ENCODE results near the gene SV2B. TPM values are rescaled to one million over a fixed set of nuclear protein-coding genes. Genes with fewer than 3 reads are reported as not detected.

The SV2B gene
- total and polyA plus RNA-seq, 2 donors (not counting 1 experiment from before 2014, with no cell fraction given), result under 0.01 TPM; not detected in 1

- Histone ChIP-seq H3K9me3 (ENCODE audit: control insufficient read depth, insufficient read depth, low read depth, low read length) (no peaks in the 10 kb centered on the region), H3K27ac (ENCODE audit: insufficient read depth, low read length) (no peak overlapping the region), H3K4me2 (ENCODE audit: extremely low read depth, insufficient read depth, low read length) (no peak overlapping the region), H3K4me3 (replicated peaks in 1 of 4; ENCODE audit: control extremely low read depth in 1 of 4, insufficient read depth in 1 of 4, low read depth in 3 of 4, low read length in 4 of 4) (no peak overlapping the region), H4K20me1 (ENCODE audit: control insufficient read depth, extremely low read depth, insufficient read depth, low read length) (no peaks in the 10 kb centered on the region), H3K27me3 (ENCODE audit: control insufficient read depth, insufficient read depth, low read length) (no peaks in the 10 kb centered on the region), H3K36me3 (ENCODE audit: control insufficient read depth, insufficient read depth, low read length) (no peaks in the 10 kb centered on the region), H3K4me1 (ENCODE audit: control insufficient read depth, extremely low read depth, insufficient read depth, low read length) (no peaks in the 10 kb centered on the region), H2AFZ (ENCODE audit: low read length) (no peak overlapping the region), H3K79me2 (ENCODE audit: control insufficient read depth, insufficient read depth, low read length) (no peaks in the 10 kb centered on the region), H3K9ac (ENCODE audit: insufficient read depth, low read length) (no peak overlapping the region)
- TF ChIP-seq CTCF (conservative IDR thresholded peaks at IDR 0.05 in 1 of 2, IDR thresholded peaks at IDR 0.05 in 1 of 2; ENCODE audit: low read depth in 1 of 2, low read length in 2 of 2), result no peak
- no peak for TF ChIP-seq EZH2 (IDR thresholded peaks at IDR 0.05; ENCODE audit: low read length, missing control alignments)
- DNase-seq (ENCODE audit: low read depth in 2 of 2), result no peak
Observed at GRCh38 chr15:91244919-91245318, 144.9 kb downstream of the SV2B start.

- no peak for DNase-seq (ENCODE audit: low read depth in 2 of 2)
- Histone ChIP-seq H3K79me2 (ENCODE audit: control insufficient read depth, insufficient read depth, low read length) (no peaks in the 10 kb centered on the region), H3K27me3 (ENCODE audit: control insufficient read depth, insufficient read depth, low read length) (no peaks in the 10 kb centered on the region), H4K20me1 (ENCODE audit: control insufficient read depth, extremely low read depth, insufficient read depth, low read length) (no peaks in the 10 kb centered on the region), H3K4me2 (ENCODE audit: extremely low read depth, insufficient read depth, low read length) (no peak overlapping the region), H3K4me3 (replicated peaks in 1 of 4; ENCODE audit: control extremely low read depth in 1 of 4, insufficient read depth in 1 of 4, low read depth in 3 of 4, low read length in 4 of 4) (no peak overlapping the region), H3K9me3 (ENCODE audit: control insufficient read depth, insufficient read depth, low read depth, low read length) (no peaks in the 10 kb centered on the region), H3K36me3 (ENCODE audit: control insufficient read depth, insufficient read depth, low read length) (no peaks in the 10 kb centered on the region), H3K4me1 (ENCODE audit: control insufficient read depth, extremely low read depth, insufficient read depth, low read length) (no peaks in the 10 kb centered on the region), H2AFZ (ENCODE audit: low read length) (no peak overlapping the region), H3K9ac (ENCODE audit: insufficient read depth, low read length) (no peak overlapping the region), H3K27ac (ENCODE audit: insufficient read depth, low read length) (no peak overlapping the region)
- TF ChIP-seq CTCF (conservative IDR thresholded peaks at IDR 0.05 in 1 of 2, IDR thresholded peaks at IDR 0.05 in 1 of 2; ENCODE audit: low read depth in 1 of 2, low read length in 2 of 2) (no peak), EZH2 (IDR thresholded peaks at IDR 0.05; ENCODE audit: low read length, missing control alignments) (no peak)
Observed at GRCh38 chr15:91246998-91247397, 146.9 kb downstream of the SV2B start.

GRCh38 chr15:91249591-91249990 is 149.5 kb downstream of the SV2B start:
- no peaks in the 10 kb centered on the region for H3K4me1 ChIP-seq (ENCODE audit: control insufficient read depth, extremely low read depth, insufficient read depth, low read length)
- DNase-seq (ENCODE audit: low read depth in 2 of 2), result no peak
- no peak overlapping the region for H3K27ac ChIP-seq (ENCODE audit: insufficient read depth, low read length)
- no peaks in the 10 kb centered on the region for H4K20me1 ChIP-seq (ENCODE audit: control insufficient read depth, extremely low read depth, insufficient read depth, low read length)
- H3K9me3 ChIP-seq (ENCODE audit: control insufficient read depth, insufficient read depth, low read depth, low read length), result no peaks in the 10 kb centered on the region
- H3K79me2 ChIP-seq (ENCODE audit: control insufficient read depth, insufficient read depth, low read length), result no peaks in the 10 kb centered on the region
- H3K36me3 ChIP-seq (ENCODE audit: control insufficient read depth, insufficient read depth, low read length), result no peaks in the 10 kb centered on the region
- no peak overlapping the region for H3K9ac ChIP-seq (ENCODE audit: insufficient read depth, low read length)
- H3K4me2 ChIP-seq (ENCODE audit: extremely low read depth, insufficient read depth, low read length), result no peak overlapping the region
- TF ChIP-seq CTCF (conservative IDR thresholded peaks at IDR 0.05 in 1 of 2, IDR thresholded peaks at IDR 0.05 in 1 of 2; ENCODE audit: low read depth in 1 of 2, low read length in 2 of 2), result no peak
- TF ChIP-seq EZH2 (IDR thresholded peaks at IDR 0.05; ENCODE audit: low read length, missing control alignments), result no peak
- H3K4me3 ChIP-seq (replicated peaks in 1 of 4; ENCODE audit: control extremely low read depth in 1 of 4, insufficient read depth in 1 of 4, low read depth in 3 of 4, low read length in 4 of 4), result no peak overlapping the region
- no peak overlapping the region for H2AFZ ChIP-seq (ENCODE audit: low read length)
- H3K27me3 ChIP-seq (ENCODE audit: control insufficient read depth, insufficient read depth, low read length), result no peaks in the 10 kb centered on the region
